GM04503 (cell line): Measurements from ENCODE around the gene NDOR1.

Source experiments
- DNase-seq: peaks from one replicate; pipeline ENCODE4 v3.0.0-alpha.2; 2012; ENCODE audit warnings: low read depth

Gene NDOR1

DNA sequence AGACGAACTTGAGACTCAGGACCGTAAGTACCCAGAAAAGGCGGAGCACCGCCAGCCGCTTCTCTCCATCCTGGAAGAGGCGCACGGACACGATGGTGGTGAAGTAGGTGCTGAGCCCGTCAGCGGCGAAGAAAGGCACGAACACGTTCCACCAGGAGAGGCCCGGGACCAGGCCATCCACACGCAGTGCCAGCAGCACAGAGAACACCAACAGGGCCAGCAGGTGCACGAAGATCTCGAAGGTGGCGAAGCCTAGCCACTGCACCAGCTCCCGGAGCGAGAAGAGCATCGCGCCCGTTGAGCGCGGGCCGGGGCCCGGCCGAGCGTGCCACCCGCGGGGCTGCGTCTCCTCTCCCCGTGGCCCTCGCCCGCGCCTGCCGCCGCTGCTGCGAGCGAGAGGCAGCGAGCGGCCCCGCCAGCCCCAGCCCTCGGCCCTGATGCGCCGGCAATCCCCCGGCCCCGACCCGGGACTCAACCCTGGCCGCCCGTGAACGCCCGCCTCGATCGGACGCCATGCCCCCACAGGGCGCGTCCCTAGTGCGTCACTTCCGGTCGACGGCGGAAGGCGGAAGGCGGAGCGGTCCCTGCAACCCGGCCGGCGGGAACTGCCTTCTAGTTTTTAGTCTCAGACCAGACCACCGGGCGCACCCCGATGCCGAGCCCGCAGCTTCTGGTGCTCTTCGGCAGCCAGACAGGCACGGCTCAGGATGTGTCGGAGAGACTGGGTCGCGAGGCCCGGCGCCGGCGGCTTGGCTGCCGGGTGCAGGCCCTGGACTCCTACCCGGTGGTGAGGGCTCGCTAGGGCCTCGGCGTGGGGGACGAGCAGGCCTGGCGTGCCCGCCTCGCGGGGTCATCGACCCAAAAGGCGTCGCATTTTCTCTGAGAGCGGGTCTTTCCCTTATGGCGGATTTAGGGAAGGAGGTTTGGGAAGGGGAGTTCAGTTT lies at the start of gene NDOR1, which contains the start of gene TMEM203:
Gene NDOR1 (plus strand): TSS at position 575 of the 944 bp plus-strand sequence. CDS start 78 bp downstream, at position 653.
Gene TMEM203 (minus strand): TSS at position 523 of the 944 bp plus-strand sequence. CDS start 234 bp downstream, at position 289.
- no peak for DNase-seq

DNA sequence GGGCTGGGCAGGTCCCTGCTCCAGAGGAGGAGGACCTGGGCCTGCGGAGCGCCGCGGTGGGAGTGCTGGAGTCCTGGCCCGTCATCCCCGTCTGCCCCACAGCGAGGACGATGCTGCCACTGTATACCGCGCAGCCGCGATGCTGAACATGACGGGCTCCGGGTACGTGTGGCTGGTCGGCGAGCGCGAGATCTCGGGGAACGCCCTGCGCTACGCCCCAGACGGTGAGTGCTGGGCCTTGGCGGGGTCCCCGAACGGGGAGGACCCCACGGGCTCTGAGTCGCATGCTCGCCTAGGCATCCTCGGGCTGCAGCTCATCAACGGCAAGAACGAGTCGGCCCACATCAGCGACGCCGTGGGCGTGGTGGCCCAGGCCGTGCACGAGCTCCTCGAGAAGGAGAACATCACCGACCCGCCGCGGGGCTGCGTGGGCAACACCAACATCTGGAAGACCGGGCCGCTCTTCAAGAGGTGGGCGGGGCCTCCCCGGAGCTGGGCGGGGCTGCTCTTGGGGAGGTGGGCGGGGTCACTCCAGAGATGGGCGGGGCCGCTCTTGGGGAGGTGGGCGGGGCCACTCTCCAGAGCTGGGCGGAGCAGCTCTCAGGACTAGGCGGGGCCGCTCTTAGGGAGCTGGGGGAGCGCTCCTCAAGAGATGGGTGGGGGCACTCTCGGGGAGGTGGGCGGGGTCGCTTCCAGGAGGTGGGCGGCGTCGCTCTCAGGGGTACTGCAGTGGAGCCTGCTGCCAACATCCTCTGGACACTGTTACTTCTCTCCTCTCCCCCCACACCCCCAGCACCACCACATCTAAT lies 48.7 kb upstream of the NDOR1 start:
- no peak for DNase-seq

DNA sequence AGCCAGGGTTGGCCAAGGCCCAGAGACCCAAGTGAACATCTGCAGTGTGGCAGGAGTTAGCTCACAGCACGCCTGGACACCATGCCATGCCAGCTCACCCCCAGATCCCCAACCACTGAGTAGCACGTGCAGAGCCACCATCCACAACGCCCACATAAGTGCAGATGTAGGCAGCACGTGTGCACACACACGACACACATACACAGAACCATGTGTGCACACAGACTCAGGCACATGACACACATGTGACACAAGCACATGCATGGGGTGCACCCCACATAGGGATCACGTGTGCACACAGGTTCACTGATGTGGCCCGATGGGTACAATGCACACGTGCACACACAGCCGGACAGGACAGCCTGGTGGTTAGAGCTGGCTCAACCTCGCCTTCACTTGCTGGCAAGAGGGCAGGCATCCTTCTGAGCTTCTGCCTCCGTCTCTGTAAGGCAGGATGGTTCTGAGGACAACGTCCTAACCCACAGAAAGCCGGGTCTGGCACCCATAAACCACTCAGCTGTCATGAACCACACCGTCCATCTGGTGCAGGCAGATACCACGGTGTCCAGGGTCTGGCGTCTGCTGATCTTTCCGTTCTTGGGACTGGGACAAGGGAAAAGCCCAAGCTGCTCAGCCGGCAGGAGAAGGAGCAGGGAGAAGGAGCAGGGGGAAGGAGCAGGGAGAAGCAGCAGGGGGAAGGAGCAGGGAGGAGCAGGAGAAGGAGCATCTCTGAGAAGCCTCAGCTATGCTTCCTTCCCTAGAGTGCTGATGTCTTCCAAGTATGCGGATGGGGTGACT lies 47.7 kb upstream of the NDOR1 start:
- DNase-seq = no peak

DNA sequence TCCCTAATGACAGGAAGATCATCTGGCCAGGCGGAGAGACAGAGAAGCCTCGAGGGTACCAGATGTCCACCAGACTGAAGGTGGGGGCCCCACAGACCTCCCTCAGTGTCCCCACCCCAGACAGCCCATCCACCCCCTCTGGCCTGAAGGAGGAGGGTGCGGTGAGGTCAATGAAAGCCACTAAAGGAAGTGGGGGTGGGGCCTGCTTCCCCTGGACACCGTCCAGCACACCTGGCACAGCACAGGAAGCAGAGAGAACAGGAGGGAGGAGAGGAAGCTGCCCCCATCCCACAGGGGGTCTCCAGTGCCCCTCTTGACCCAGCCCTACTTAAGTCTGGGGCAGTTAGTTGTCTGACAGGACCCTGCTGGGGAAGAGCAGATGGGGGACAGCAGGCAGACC lies 46.9 kb upstream of the NDOR1 start:
- no peak for DNase-seq

DNA sequence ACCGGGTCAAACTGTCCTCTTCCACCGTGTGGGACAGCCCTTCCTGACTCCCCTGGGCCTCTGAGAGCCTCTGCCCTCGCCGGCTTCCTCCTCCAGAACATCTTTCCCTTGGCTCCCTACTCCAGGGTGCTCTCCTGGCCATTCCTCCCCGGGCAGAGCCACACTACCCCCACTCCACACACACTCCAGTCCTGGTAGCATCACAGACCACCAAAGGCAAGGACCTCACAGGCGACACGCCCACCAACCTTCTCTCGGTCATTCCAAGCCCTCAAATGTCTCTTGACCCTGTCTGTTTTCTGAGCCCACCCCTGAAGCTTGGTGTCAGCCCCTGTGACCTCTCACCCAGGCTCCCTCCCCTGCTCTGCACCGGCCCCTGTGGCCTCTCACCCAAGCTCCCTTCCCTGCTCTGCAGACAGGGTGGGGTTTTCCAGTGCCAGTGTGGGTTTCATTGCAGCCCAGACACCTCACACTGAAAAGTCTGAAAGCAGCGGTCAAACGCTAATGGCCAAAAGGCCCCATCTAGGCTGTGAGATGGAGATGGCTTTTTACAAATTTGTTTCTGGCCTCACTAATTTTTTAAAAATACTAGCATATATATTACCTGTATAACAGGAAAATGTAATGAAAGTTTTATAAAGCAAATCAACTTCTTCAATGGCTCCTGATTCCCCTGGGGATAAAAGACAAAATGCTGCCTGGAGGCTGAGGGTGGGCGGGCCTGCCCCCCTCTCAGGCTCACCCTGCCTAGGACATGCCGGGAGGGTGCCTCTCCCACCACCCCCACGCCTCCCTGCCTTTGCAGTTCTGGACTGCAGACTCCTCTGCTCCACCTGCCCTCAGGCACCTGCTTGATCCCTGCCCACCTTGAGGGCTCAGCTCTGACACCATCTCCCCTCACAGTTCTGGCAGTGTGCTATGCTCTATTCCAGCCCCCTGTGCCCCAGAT lies 46.1 kb upstream of the NDOR1 start:
- no peak for DNase-seq

DNA sequence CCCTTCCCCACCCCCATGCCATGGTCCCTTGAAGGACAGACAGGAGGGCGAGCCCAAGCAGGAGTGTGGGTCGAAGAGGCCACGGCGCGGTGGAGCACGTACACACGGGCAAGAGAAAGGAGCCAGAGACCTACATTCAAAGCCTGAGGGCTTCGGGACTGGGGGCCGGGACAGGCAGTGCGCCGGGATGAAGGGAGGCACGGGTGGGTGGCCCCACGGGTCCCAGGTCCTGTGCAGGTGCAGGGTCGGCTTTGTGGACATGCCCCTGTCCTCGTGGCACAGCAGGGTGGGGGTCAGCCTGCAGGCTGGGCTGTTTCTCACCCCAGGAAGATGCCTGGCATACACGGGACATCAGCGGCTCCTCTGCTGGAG lies 45.5 kb upstream of the NDOR1 start:
- DNase-seq = no peak

DNA sequence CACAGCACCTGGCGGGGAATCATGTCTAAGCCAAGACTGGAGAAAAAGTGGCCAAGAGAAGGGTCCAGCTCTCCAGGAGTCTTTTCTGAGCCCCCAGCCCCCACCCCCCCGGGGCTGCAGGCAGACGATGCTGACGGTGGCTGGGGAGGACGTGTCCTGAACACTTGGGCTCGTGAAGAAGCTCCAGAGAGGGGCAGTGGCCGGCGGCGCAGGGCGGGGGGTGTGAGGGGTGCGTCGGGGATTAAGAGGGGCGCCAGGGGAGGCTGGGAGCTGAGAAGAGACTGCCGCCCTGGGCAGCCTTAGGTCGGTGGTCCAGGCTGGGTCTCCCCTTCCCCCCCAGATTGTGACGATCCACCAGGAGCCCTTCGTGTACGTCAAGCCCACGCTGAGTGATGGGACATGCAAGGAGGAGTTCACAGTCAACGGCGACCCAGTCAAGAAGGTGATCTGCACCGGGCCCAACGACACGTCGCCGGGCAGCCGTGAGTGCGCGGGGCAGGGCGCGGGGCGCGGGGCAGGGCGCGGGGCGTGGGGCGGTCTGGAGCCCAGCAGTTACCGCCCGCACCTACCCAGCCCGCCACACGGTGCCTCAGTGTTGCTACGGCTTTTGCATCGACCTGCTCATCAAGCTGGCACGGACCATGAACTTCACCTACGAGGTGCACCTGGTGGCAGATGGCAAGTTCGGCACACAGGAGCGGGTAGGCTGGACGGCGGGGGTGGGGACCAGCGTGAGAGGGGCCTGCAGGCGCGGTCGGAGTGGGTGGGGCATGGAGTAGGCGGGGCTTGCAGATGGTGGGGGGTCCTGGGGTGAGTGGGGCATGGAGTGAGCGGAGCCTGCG lies 44.6 kb upstream of the NDOR1 start:
- no peak for DNase-seq

DNA sequence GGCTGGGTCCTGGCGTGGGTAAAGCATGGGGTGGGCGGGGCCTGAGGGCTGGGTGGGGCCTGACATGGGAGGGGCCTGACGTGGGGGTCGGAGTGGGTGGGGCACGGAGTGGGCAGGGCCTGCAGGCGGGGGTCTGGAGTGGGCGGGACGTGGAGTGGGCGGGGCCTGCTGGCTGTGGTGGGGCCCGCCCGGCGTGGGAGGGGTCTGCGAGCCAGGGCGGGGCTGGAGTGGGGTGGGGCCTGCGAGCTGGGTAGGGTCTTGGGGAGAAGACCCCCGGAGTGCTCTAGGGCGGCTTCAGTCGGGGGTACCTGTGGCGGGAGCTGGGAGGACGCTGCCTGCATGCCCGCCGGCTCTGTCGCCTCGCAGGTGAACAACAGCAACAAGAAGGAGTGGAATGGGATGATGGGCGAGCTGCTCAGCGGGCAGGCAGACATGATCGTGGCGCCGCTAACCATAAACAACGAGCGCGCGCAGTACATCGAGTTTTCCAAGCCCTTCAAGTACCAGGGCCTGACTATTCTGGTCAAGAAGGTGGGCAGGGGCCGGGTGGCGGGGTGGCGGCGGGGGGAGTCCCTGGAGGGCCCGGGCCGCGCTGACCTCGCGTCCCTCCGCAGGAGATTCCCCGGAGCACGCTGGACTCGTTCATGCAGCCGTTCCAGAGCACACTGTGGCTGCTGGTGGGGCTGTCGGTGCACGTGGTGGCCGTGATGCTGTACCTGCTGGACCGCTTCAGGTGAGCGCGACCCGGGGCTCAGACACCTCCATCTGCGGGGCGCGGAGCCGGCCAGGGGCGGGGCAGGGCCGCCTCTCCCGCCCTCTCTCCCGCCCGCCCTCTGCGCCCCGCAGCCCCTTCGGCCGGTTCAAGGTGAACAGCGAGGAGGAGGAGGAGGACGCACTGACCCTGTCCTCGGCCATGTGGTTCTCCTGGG lies 43.7 kb upstream of the NDOR1 start:
- no peak for DNase-seq

DNA sequence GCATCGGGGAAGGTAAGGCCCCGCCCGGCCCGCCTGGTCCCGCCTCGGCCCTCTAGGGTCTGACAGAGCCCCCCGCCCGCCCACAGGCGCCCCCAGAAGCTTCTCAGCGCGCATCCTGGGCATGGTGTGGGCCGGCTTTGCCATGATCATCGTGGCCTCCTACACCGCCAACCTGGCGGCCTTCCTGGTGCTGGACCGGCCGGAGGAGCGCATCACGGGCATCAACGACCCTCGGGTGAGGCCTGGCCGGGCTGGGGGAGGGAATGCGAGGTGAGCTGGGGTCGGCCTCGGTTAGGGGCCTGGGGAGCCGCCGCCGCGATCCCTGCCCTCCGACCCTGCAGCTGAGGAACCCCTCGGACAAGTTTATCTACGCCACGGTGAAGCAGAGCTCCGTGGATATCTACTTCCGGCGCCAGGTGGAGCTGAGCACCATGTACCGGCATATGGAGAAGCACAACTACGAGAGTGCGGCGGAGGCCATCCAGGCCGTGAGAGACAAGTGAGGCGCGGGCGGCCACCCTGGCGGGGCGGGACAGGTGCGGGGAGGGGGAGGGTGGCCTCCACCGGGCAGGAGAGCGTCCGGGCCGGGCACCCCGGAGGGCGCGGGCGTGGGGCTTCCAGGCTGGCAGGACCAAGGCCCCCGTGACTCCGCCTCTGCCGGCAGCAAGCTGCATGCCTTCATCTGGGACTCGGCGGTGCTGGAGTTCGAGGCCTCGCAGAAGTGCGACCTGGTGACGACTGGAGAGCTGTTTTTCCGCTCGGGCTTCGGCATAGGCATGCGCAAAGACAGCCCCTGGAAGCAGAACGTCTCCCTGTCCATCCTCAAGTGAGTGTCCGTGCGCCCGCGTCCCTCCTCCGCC lies 42.8 kb upstream of the NDOR1 start:
- no peak for DNase-seq

DNA sequence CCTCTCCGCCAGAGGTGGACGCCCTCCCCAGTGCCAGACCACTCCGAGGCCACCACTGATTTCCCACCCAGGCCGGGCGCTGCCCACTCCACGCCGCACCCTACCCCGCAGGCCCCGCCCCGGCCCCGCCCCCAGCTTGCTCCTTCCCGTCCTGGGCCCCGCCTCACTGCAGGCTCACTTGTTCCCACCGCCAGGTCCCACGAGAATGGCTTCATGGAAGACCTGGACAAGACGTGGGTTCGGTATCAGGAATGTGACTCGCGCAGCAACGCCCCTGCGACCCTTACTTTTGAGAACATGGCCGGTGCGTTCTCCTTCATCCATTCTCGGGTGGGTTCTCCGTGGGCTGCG lies 42.2 kb upstream of the NDOR1 start:
- DNase-seq = no peak

DNA sequence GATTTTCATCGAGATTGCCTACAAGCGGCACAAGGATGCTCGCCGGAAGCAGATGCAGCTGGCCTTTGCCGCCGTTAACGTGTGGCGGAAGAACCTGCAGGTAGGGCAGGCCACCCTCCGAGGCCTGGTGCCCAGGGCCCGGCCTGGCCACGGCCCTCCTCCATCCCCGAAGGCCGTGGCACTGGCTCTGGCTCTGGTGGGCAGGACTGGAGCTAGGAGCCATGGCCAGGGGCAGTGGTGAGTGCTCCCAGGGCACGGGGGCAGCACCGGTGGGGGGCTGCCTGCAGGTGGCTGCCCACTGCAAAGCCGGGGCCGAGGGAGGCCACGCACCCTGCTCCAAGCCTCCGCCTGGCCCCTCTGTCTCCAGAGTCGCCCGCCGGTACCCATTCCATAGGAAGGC lies 41.7 kb upstream of the NDOR1 start:
- DNase-seq = no peak

DNA sequence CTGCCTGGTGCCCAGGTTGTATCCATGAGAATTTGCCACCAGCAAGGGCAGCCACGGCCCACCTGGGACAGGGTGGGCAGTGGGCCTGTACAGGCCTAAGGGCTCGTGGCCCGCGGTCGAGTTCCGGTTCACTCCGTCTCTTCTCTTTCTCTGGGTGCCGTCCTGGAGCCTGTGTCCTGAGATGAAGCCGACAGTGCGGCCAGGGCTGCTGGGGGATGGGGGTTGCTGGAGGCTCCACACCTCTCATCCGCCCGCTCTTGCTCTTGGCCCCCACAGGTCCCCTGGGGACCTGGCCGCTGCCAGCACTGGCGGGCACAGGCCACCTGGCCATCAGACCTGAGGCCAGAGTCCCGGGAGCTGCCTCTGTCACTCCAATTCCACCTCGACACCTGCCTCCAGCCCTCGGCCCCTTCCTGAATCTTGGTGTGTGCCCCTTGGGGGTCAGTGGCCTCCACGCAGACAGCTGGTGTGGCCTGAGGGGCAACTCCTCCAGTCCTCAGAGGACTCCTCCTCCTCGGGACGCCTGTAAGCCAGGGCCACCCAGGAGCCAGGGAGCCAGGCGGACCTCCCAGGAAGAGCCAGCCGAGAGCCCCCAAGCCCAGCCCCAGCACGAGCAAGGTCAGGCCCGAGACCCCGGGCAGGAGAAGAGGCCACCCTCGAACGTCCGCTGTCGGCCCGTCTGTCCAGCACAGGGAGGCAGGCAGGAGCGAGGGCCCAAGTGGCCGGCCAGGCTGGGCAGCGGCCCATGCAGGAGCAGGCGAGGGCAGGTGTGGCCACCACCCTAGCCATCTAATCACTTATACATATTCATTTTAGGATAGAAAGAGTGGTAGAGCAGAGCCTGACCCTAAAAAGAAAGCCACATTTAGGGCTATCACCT lies 40.9 kb upstream of the NDOR1 start:
- DNase-seq = no peak

DNA sequence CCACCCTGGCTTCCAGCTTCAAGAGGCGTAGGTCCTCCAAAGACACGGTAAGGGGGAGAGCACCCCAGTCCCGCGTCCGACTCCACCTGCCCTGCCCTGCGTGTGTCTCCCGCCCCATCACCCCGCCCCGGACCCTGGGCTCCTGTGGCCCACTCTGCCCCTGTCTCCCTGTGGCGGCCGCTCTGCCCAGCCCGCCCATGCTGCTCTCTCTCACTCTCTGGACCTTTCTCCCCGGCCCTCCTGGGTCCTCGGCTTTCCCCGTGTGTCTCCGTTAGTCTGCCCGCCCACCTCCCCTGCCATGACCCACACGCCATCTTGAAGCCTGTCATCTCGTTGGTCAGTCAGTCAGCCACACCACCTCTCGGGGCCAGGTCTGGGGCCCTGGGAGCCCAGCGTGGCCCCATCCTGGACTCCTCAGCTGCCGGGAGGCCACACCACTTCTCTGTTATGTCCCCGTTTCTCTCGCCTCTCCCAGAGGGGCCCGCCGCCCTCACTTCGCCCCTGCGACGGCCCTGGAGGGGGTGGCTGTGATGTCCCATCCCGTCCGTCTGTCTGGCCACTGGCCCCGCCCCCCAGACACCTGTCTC lies 40.2 kb upstream of the NDOR1 start:
- DNase-seq = no peak

DNA sequence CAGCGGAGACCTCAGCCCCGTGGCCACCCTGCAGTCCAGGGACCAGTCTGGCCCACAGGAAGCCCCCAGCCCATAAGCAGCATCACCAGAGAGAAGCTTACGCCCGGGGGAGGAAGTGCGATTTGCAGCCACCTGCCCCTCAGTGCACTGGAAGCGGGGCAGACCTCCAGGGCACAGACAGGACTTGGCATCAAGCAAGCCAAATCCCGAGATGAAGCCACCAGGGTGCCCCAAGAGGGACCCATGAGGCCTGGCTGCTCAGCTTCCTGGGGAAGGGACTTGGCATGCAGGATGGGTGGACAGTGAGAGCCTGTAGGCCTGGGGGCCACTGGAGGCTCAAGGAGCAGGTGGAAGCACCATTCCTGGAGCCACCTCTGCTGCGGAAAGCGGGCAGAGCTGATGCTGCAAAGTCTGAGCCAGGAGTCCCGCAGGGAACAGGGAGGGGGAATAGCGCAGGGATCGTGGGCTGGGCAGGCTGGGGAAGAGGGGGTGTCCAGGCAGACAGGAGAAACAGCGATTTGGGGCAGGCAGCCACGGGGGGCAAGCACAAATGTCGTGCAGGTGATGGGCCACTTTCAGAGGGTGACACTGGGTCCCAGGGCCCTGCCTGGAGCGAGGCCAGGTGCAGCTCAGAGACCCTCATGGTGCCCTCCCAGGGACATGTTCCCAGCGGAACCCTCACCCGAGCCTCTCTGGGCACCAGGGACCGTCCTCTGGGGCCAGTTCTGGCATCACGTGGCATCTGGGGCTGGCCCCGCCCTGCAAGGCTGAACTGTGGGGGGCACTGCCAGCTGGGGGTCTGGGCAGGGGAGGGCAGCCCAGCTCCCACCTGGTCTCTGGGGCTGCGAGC lies 38.9 kb upstream of the NDOR1 start:
- no peak for DNase-seq

DNA sequence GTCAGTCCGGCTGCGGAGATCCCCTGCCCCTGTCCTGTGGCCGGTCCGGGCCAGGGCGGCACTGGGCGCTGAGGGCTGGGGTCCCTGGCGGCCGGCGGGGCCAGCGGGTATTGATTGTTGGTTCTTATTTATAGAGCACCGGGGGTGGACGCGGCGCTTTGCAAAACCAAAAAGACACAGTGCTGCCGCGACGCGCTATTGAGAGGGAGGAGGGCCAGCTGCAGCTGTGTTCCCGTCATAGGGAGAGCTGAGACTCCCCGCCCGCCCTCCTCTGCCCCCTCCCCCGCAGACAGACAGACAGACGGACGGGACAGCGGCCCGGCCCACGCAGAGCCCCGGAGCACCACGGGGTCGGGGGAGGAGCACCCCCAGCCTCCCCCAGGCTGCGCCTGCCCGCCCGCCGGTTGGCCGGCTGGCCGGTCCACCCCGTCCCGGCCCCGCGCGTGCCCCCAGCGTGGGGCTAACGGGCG lies 38.2 kb upstream of the NDOR1 start:
- no peak for DNase-seq
